Sigmoid colon (tissue), 4 donors: Measurements from ENCODE around the gene SERPINB6.

Experiments used
- CTCF ChIP-seq, 4 experiments: fragments of 450-650 bp in 3 of 4; fragments of 200-600 bp in 1 of 4; IDR thresholded peaks; one replicate each; pipeline ENCODE4 v1.5.1; 2016 to 2019; ENCODE audit warnings: antibody characterized with exemption in 4 of 4, mild to moderate bottlenecking in 3 of 4, moderate library complexity in 2 of 4
- EP300 ChIP-seq, 4 donors: sonication (generic); formaldehyde crosslinking; IDR thresholded peaks; one replicate each; pipeline ENCODE4 v1.6.1; 2017; ENCODE audit warnings: antibody characterized with exemption in 4 of 4
- POLR2AphosphoS5 ChIP-seq, 4 donors: sonication (generic); formaldehyde crosslinking; IDR thresholded peaks; one replicate each; pipeline ENCODE4 v1.6.1; 2017; ENCODE audit warnings: antibody characterized with exemption in 4 of 4

DNA sequence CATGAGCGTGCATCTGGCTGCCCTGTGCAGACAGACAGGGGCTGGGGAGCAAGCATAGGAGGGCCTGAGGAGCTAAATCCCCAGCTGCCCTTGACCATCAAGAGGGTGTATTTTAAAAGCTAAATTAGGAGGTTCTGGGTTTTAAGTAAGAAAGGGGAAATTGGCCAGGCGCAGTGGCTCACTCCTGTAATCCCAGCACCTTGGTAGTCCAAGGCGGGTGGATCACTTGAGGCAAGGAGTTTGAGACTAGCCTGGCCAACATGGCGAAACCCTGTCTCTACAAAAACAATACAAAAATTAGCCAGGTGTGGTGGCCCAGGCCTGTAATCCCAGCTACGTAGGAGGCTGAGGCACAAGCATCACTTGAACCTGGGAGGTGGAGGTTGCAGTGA lies 27.8 kb downstream of the SERPINB6 start:
- TF ChIP-seq CTCF (IDR thresholded peaks at IDR 0.05): no peak
- TF ChIP-seq POLR2AphosphoS5 (IDR thresholded peaks at IDR 0.05): no peak
- TF ChIP-seq EP300 (IDR thresholded peaks at IDR 0.05): no peak
